H1 (cell line): ENCODE data around the gene VEPH1. TPM values are rescaled to one million over a fixed set of nuclear protein-coding genes. Genes with fewer than 3 reads are reported as not detected.

ENCODE experiments used
- CHD2 ChIP-seq: IDR thresholded peaks from 2 replicates; pipeline ENCODE4 v1.6.1; 2012; ENCODE audit warnings: low read length, improper control_type of control experiment
- EGR1 ChIP-seq: IDR thresholded peaks from 2 replicates; pipeline ENCODE4 v1.6.1; 2011; ENCODE audit warnings: low read depth, low read length, borderline replicate concordance
- HDAC2 ChIP-seq, 2 experiments: fragments of 300-600 bp in 1 of 2; sonication (generic) in 1 of 2; IDR thresholded peaks; 2 replicates each; pipeline ENCODE4 v1.6.1; 2011 to 2012; ENCODE audit warnings: low read depth in 2 of 2, low read length in 2 of 2, mild to moderate bottlenecking in 2 of 2, moderate library complexity in 2 of 2, borderline replicate concordance in 1 of 2, inconsistent platforms in 1 of 2
- NRF1 ChIP-seq: IDR thresholded peaks from 2 replicates; pipeline ENCODE4 v1.6.1; 2011; ENCODE audit warnings: mild to moderate bottlenecking, low read depth, low read length, improper control_type of control experiment
- POLR2AphosphoS5 ChIP-seq: IDR thresholded peaks from 2 replicates; pipeline ENCODE4 v1.6.1; 2011; ENCODE audit warnings: low read depth, low read length
- RBBP5 ChIP-seq: IDR thresholded peaks from 2 replicates; pipeline ENCODE4 v1.7.1; 2012; ENCODE audit warnings: low read depth, mild to moderate bottlenecking, inconsistent platforms, low read length, moderate library complexity, borderline replicate concordance
- SIN3A ChIP-seq, 2 experiments: IDR thresholded peaks in 1 of 2; conservative IDR thresholded peaks in 1 of 2; 2 replicates each; pipeline ENCODE4 v1.6.1; 2011 to 2012; ENCODE audit warnings: low read length in 2 of 2, improper control_type of control experiment in 1 of 2, low read depth in 1 of 2, mild to moderate bottlenecking in 1 of 2
- SIX5 ChIP-seq: IDR thresholded peaks from 2 replicates; pipeline ENCODE4 v1.6.1; 2011; ENCODE audit warnings: mild to moderate bottlenecking, low read depth, low read length
- SP1 ChIP-seq: IDR thresholded peaks from 2 replicates; pipeline ENCODE4 v1.6.1; 2011; ENCODE audit warnings: low read depth, low read length
- TAF7 ChIP-seq: optimal IDR thresholded peaks from 2 replicates; pipeline ENCODE3; 2011; ENCODE audit warnings: low read depth, mild to moderate bottlenecking, inconsistent platforms, low read length, moderate library complexity, borderline replicate concordance
- TEAD4 ChIP-seq: IDR thresholded peaks from 2 replicates; pipeline ENCODE4 v1.6.1; 2012; ENCODE audit warnings: low read depth, low read length, inconsistent platforms, mixed read lengths
- YY1 ChIP-seq: IDR thresholded peaks from 2 replicates; pipeline ENCODE4 v1.6.1; 2011; ENCODE audit warnings: low read depth, mild to moderate bottlenecking, low read length
- polyA plus RNA-seq, 7 experiments: library from polyadenylated mRNA; depleted of rRNA in 3 of 7; stranded (reverse) in 5 of 7; unstranded in 2 of 7; fragments of >200 nt in 5 of 7; fragments of 200-250 nt in 2 of 7; gene quantifications; 1 replicate in 5 of 7; 2 replicates in 1 of 7; 4 replicates in 1 of 7; pipeline versions ENCODE4 v1.2.1 to v1.2.3, GENCODE V29; 2011 to 2013; ENCODE audit warnings: missing spikeins in 2 of 7, mixed read lengths in 2 of 7
- total RNA-seq: library from RNA; stranded (reverse); fragmentation: NEBNext Ultra II Directional; extraction: Animal tissue kit (Norgen Biotek cat#: 25700); gene quantifications from 2 replicates; pipeline ENCODE4 v1.2.1, GENCODE V29; 2021

VEPH1 gene
- total and polyA plus RNA-seq, 2 of the 8 experiments (the other 6 are each of a cell fraction or from before 2014, with no cell fraction given), result 12.0 to 18.3 TPM

- TF ChIP-seq RBBP5 (no peak), EGR1 (no peak), SIX5 (no peak), SIN3A (conservative IDR thresholded peaks at IDR 0.05 in 1 of 2, IDR thresholded peaks at IDR 0.05 in 1 of 2; ENCODE audit: low read depth in 1 of 2, low read length in 2 of 2) (no peak), HDAC2 (IDR thresholded peaks at IDR 0.05; ENCODE audit: borderline replicate concordance in 1 of 2, low read depth in 2 of 2, low read length in 2 of 2) (no peak), NRF1 (no peak), CHD2 (no peak), SP1 (no peak), TEAD4 (no peak), YY1 (no peak), POLR2AphosphoS5 (no peak), TAF7 (no peak)
These were observed 15.1 kb downstream of the VEPH1 start (continued) for GRCh38 chr3:157488144-157488543.
